ENCODE data around the gene IKZF2.
"Not testable (repeated sequence)": the region's sequence is repeated elsewhere in the genome, so short reads cannot be mapped to it uniquely, and the experiment has no call there.

IKZF2 gene

GRCh38 chr2:213042262-213042661, 109.2 kb downstream of the IKZF2 start:
- DNase-seq (ENCODE audit: low read depth), result no peak
- no peak for TF ChIP-seq CTCF (IDR thresholded peaks at IDR 0.05; ENCODE audit: control insufficient read depth, extremely low read depth, insufficient read depth)
- no peak overlapping the region for H3K4me3 ChIP-seq (ENCODE audit: low read depth, low read length)

- TF ChIP-seq CTCF (IDR thresholded peaks at IDR 0.05; ENCODE audit: control insufficient read depth, extremely low read depth, insufficient read depth), result no peak
- DNase-seq (ENCODE audit: low read depth), result no peak
- H3K4me3 ChIP-seq (ENCODE audit: low read depth, low read length), result no peak overlapping the region
These were observed 114.6 kb downstream of the IKZF2 start for GRCh38 chr2:213036836-213037235.

- no peak for TF ChIP-seq CTCF (IDR thresholded peaks at IDR 0.05; ENCODE audit: control insufficient read depth, extremely low read depth, insufficient read depth)
These were observed 116.8 kb downstream of the IKZF2 start for GRCh38 chr2:213034585-213034984.

GRCh38 chr2:213032607-213033006, 118.8 kb downstream of the IKZF2 start:
- no peak overlapping the region for H3K4me3 ChIP-seq (ENCODE audit: low read depth, low read length)
- TF ChIP-seq CTCF (IDR thresholded peaks at IDR 0.05; ENCODE audit: control insufficient read depth, extremely low read depth, insufficient read depth), result no peak
- no peak for DNase-seq (ENCODE audit: low read depth)

More at GRCh38 chr2:213034585-213034984, 116.8 kb downstream of the IKZF2 start:
- H3K4me3 ChIP-seq (ENCODE audit: low read depth, low read length), result no peak overlapping the region
- no peak for DNase-seq (ENCODE audit: low read depth)

GRCh38 chr2:213022987-213023386, 128.4 kb downstream of the IKZF2 start:
- H3K4me3 ChIP-seq (ENCODE audit: low read depth, low read length), result no peak overlapping the region
- no peak for DNase-seq (ENCODE audit: low read depth)
- no peak for TF ChIP-seq CTCF (IDR thresholded peaks at IDR 0.05; ENCODE audit: control insufficient read depth, extremely low read depth, insufficient read depth)

GRCh38 chr2:213021971-213022899, 129.2 kb downstream of the IKZF2 start:
- DNase-seq (ENCODE audit: low read depth), result no peak
- no peak for TF ChIP-seq CTCF (IDR thresholded peaks at IDR 0.05; ENCODE audit: control insufficient read depth, extremely low read depth, insufficient read depth)
- no peak overlapping the region for H3K4me3 ChIP-seq (ENCODE audit: low read depth, low read length)

GRCh38 chr2:213020913-213021312, 130.5 kb downstream of the IKZF2 start:
- DNase-seq (ENCODE audit: low read depth); H3K4me3 ChIP-seq (ENCODE audit: low read depth, low read length): not testable (repeated sequence)

Measured in LNCaP clone FGC (cell line).